Endothelial cell of umbilical vein (primary cell): ENCODE measurements around the gene SYT17. TPM values are rescaled to one million over a fixed set of nuclear protein-coding genes. Genes with fewer than 3 reads are reported as not detected.

Experiments
- BruUV-seq: library from RNA; stranded (reverse); fragments of 400-500 nt; replicated peaks from 2 replicates; lab custom pipeline; 2021; lab: Mats Ljungman, UMichigan
- CTCF ChIA-PET: fragments of 300-600, 350-600 bp; sonication (Branson Sonifier 250); formaldehyde crosslinking; loops from one replicate; lab custom pipeline; 2021; ENCODE audit warnings: antibody characterized with exemption, inconsistent platforms; lab: Charles Lee
- POLR2A ChIA-PET: fragments of 300-600, 350-600 bp; sonication (Branson Sonifier 250); formaldehyde crosslinking; loops from one replicate; lab custom pipeline; 2021; ENCODE audit warnings: antibody characterized with exemption, inconsistent platforms; lab: Charles Lee
- DNase-seq: peaks from one replicate; pipeline ENCODE4 v3.0.0-alpha.2; 2011; ENCODE audit warnings: low read depth, low spot score
- FAIRE-seq: peaks from 2 replicates; lab custom pipeline; 2011; peaks lifted over from hg19 to GRCh38; lab: Jason Lieb, UNC
- H2AFZ ChIP-seq: 2 replicates; pipeline ENCODE4 v1.6.0; 2012; ENCODE audit warnings: low read depth, low read length, control low read depth, inconsistent platforms
- H3K27ac ChIP-seq: 2 replicates; pipeline ENCODE4 v1.5.1; 2011; ENCODE audit warnings: low read depth, mild to moderate bottlenecking, control low read depth, low read length, moderate library complexity; ENCODE audit not compliant: insufficient read depth
- H3K27me3 ChIP-seq, 2 experiments: 2 replicates each; pipeline versions ENCODE4 v1.6.0 to v1.6.1; 2011; ENCODE audit warnings: low read length in 2 of 2, mixed read lengths in 1 of 2; ENCODE audit not compliant: control insufficient read depth in 2 of 2, insufficient read depth in 2 of 2
- H3K36me3 ChIP-seq, 2 experiments: 2 replicates in 1 of 2; 3 replicates in 1 of 2; pipeline ENCODE4 v1.5.1; 2011; ENCODE audit warnings: low read length in 2 of 2, mild to moderate bottlenecking in 1 of 2, moderate library complexity in 1 of 2; ENCODE audit not compliant: control insufficient read depth in 2 of 2, insufficient read depth in 2 of 2; ENCODE audit errors: extremely low read depth in 1 of 2
- H3K4me1 ChIP-seq: 3 replicates; pipeline ENCODE4 v1.5.1; 2011; ENCODE audit warnings: mild to moderate bottlenecking, low read length; ENCODE audit not compliant: control insufficient read depth, insufficient read depth; ENCODE audit errors: extremely low read depth
- H3K4me2 ChIP-seq: 2 replicates; pipeline ENCODE4 v1.6.1; 2011; ENCODE audit warnings: low read length, control low read depth, mixed read lengths; ENCODE audit not compliant: insufficient read depth
- H3K4me3 ChIP-seq, 3 experiments: fragments of 200-600 bp in 1 of 3; sonication (generic), shearing (Covaris generic) in 1 of 3; replicated peaks in 1 of 3; 2 replicates each; pipeline ENCODE4 v1.5.1; 2011 to 2016; ENCODE audit warnings: control low read depth in 3 of 3, low read length in 3 of 3, mild to moderate bottlenecking in 2 of 3, inconsistent platforms in 1 of 3, low read depth in 1 of 3, moderate library complexity in 1 of 3; ENCODE audit not compliant: insufficient read depth in 1 of 3
- H3K79me2 ChIP-seq: 2 replicates; pipeline ENCODE4 v1.6.0; 2012; ENCODE audit warnings: low read length, inconsistent platforms; ENCODE audit not compliant: control insufficient read depth, insufficient read depth
- H3K9ac ChIP-seq: replicated peaks from 2 replicates; pipeline ENCODE3; 2011; ENCODE audit warnings: low read length, control low read depth; ENCODE audit not compliant: insufficient read depth; ENCODE audit errors: extremely low read depth
- H3K9me1 ChIP-seq: replicated peaks from 3 replicates; pipeline ENCODE4 v1.6.0; 2011; ENCODE audit warnings: mild to moderate bottlenecking, low read length; ENCODE audit not compliant: control insufficient read depth, insufficient read depth; ENCODE audit errors: extremely low read depth
- H3K9me3 ChIP-seq: replicated peaks from 2 replicates; pipeline ENCODE4 v1.5.1; 2012; ENCODE audit warnings: low read length, inconsistent platforms; ENCODE audit not compliant: control insufficient read depth, insufficient read depth
- H4K20me1 ChIP-seq: replicated peaks from 2 replicates; pipeline ENCODE3; 2011; ENCODE audit warnings: mild to moderate bottlenecking, low read length; ENCODE audit not compliant: control insufficient read depth, insufficient read depth; ENCODE audit errors: extremely low read depth
- EZH2 ChIP-seq: IDR thresholded peaks from 2 replicates; pipeline ENCODE4 v1.6.1; 2012; ENCODE audit warnings: borderline replicate concordance, low read depth, mild to moderate bottlenecking, moderate library complexity, low read length, inconsistent platforms; ENCODE audit not compliant: severe bottlenecking
- FOS ChIP-seq: IDR thresholded peaks from 2 replicates; pipeline ENCODE4 v1.6.1; 2011; ENCODE audit warnings: mild to moderate bottlenecking, low read length, moderate library complexity, borderline replicate concordance; ENCODE audit not compliant: insufficient read depth
- GATA2 ChIP-seq: IDR thresholded peaks from 2 replicates; pipeline ENCODE4 v1.7.0; 2011; ENCODE audit warnings: low read depth, mild to moderate bottlenecking, moderate library complexity, mixed read lengths, low read length; ENCODE audit not compliant: insufficient read length, insufficient read depth
- JUN ChIP-seq: IDR thresholded peaks from 2 replicates; pipeline ENCODE4 v1.6.1; 2011; ENCODE audit warnings: borderline replicate concordance, low read depth; ENCODE audit not compliant: insufficient read length, insufficient read depth
- MAX ChIP-seq: IDR thresholded peaks from 2 replicates; pipeline ENCODE4 v1.6.1; 2011; ENCODE audit not compliant: insufficient read depth, insufficient read length
- MYC ChIP-seq: IDR thresholded peaks from one replicate; pipeline ENCODE4 v1.6.1; 2011; ENCODE audit warnings: mild to moderate bottlenecking, low read depth, low read length
- POLR2A ChIP-seq: IDR thresholded peaks from 2 replicates; pipeline ENCODE4 v1.6.1; 2012; ENCODE audit warnings: low read depth, mild to moderate bottlenecking, control low read depth, low read length
- POLR2AphosphoS5 ChIP-seq: IDR thresholded peaks from 2 replicates; pipeline ENCODE4 v1.6.1; 2012; ENCODE audit warnings: low read depth, mild to moderate bottlenecking, control low read depth, low read length, moderate library complexity; ENCODE audit not compliant: insufficient read depth
- dilution Hi-C: fragments of 300-500 bp; cut with MboI; formaldehyde crosslinking; loops from one replicate; pipeline ENCODE4 v1.15.0; 2019; ENCODE audit warnings: low sequenced_read_pairs; ENCODE audit not compliant: extremely low pct_ligation_motif_present
- intact Hi-C: fragments of 100-400 bp; cut with micrococcal nuclease; formaldehyde crosslinking; loops from one replicate; pipeline ENCODE4 v1.10.0; 2022
- polyA plus RNA-seq, 4 experiments: library from polyadenylated mRNA; depleted of rRNA in 3 of 4; stranded (reverse) in 3 of 4; unstranded in 1 of 4; fragments of >200 nt; gene quantifications; 2 replicates each; pipeline versions ENCODE4 v1.2.1 to v1.2.3, GENCODE V29; 2011 to 2012; ENCODE audit warnings: missing spikeins in 1 of 4
- total RNA-seq: library from RNA; stranded (reverse); gene quantifications from 2 replicates; pipeline ENCODE4 v1.2.3, GENCODE V29; 2021
- TF ChIP-seq, protein P1 (sequence below), 2 donors: IDR thresholded peaks; 1 replicate in 1 of 2; 2 replicates in 1 of 2; pipeline ENCODE4 v1.5.1; 2011; ENCODE audit warnings: low read length in 2 of 2, mild to moderate bottlenecking in 2 of 2, moderate library complexity in 2 of 2, control low read depth in 1 of 2, inconsistent platforms in 1 of 2, low read depth in 1 of 2; ENCODE audit not compliant: insufficient read depth in 1 of 2; ENCODE audit errors: extremely low read depth in 1 of 2

Gene SYT17
- total and polyA plus RNA-seq, 2 donors (not counting 3 experiments of a cell fraction or from before 2014, with no cell fraction given), result 1.9 to 4.2 TPM

DNA sequence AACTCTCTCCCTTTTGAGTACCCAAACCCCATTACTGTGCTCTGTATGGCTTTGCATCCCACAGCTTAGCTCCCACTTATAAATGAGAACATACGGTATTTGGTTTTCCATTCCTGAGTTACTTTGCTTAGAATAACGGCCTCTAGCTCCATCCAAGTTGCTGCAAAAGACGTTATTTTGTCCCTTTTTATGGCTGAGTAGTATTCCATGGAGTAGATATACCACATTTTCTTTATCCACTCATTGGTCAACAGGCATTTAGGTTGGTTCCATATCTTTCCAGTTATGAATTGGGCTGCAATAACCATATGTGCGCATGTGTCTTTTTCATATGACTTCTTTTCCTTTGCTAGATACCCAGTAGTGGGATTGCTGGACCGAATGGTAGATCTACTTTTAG lies 19.9 kb upstream of the SYT17 start:
- H3K4me2 ChIP-seq, result no peak overlapping the region
- no peaks in the 10 kb centered on the region for H3K9me1 ChIP-seq
- TF ChIP-seq MYC (no peak), FOS (no peak), EZH2 (no peak), POLR2A (no peak), POLR2AphosphoS5 (no peak), JUN (no peak), MAX (no peak), GATA2 (no peak)
- TF ChIP-seq, protein P1, sequence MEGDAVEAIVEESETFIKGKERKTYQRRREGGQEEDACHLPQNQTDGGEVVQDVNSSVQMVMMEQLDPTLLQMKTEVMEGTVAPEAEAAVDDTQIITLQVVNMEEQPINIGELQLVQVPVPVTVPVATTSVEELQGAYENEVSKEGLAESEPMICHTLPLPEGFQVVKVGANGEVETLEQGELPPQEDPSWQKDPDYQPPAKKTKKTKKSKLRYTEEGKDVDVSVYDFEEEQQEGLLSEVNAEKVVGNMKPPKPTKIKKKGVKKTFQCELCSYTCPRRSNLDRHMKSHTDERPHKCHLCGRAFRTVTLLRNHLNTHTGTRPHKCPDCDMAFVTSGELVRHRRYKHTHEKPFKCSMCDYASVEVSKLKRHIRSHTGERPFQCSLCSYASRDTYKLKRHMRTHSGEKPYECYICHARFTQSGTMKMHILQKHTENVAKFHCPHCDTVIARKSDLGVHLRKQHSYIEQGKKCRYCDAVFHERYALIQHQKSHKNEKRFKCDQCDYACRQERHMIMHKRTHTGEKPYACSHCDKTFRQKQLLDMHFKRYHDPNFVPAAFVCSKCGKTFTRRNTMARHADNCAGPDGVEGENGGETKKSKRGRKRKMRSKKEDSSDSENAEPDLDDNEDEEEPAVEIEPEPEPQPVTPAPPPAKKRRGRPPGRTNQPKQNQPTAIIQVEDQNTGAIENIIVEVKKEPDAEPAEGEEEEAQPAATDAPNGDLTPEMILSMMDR (IDR thresholded peaks at IDR 0.05; ENCODE audit: extremely low read depth in 1 of 2, insufficient read depth in 1 of 2, low read depth in 1 of 2, low read length in 2 of 2), result no peak
- peaks cover 4 to 17% of the 10 kb centered on the region in 2 experiments for H3K27me3 ChIP-seq
- DNase-seq, result no peak
- no peaks in the 10 kb centered on the region for H3K4me1 ChIP-seq
- intact Hi-C loops (no loop called here), dilution Hi-C loops (no loop called here)
- ChIA-PET CTCF (no interaction called here), POLR2A (no interaction called here)
- H4K20me1 ChIP-seq, result no peaks in the 10 kb centered on the region
- H3K4me3 ChIP-seq, result no peak overlapping the region
- H3K9ac ChIP-seq, result no peak overlapping the region
- no peak for FAIRE-seq
- no peak overlapping the region for H3K27ac ChIP-seq
- no peaks in the 10 kb centered on the region for H3K36me3 ChIP-seq
- no peaks in the 10 kb centered on the region for H3K79me2 ChIP-seq
- H3K9me3 ChIP-seq, result no peaks in the 10 kb centered on the region
- no TSS peak for BruUV-seq
- H2AFZ ChIP-seq, result no peak overlapping the region
